Measurements from ENCODE around the gene EPHB1.

EPHB1 gene

DNA sequence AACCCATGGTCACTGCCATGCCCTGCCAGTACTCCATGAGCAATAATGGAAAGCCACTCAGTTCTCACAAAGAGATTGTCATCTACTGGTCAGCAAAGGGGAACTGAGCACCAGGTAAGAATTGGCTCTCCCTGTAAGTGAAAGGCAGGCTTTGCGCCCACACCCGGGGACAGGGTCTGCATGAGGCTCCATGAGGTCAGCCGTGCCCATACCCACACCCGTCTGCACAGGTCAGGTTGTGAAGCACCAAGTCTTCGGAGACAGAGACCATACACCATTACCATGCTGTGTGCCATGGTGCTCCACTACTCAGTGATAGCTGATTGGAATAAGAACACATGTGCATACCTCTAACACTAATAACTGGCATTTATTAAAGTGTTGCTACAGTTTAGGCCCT, 322.9 kb downstream of the EPHB1 start:
- no peak overlapping the region for H3K4me3 ChIP-seq (ENCODE audit: low read length in 2 of 2)
- no CpG with 5 or more reads among the region's 5 CpGs for WGBS, 2 donors (ENCODE audit: extremely low coverage in 2 of 2, insufficient read length in 2 of 2, insufficient replicate concordance in 1 of 2)
- no peak overlapping the region for H3K4ac ChIP-seq (ENCODE audit: low read length)

DNA sequence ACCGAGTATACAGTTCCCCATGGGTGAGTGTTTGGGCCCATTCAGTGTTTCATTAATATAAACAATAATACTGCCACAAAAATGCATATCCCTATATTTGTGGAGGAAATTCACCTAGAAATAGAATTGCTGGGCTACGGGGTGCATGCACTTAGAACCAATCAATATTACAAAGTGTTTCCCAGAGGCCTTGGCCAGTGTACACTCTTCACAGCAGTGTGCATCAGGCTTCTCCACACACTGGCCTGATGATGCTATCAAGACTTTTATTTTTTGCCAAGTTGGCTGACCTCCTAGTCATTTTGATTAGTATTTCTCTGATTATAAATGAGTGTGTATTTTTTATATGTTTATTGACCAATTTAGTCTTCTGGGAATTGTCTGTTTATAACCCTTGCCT, 323.7 kb downstream of the EPHB1 start:
- no peak overlapping the region for H3K27ac ChIP-seq (replicated peaks; ENCODE audit: low read length)
- no peaks in the 10 kb centered on the region for H3K27me3 ChIP-seq (ENCODE audit: control insufficient read depth in 3 of 3, insufficient read depth in 3 of 3, low read depth in 1 of 3, low read length in 3 of 3)
- H2BK12ac ChIP-seq (ENCODE audit: low read length) = no peak overlapping the region
- H3K79me1 ChIP-seq (ENCODE audit: low read depth, low read length) = no peaks in the 10 kb centered on the region
- H3K4me2 ChIP-seq (ENCODE audit: insufficient read depth, low read length, poor library complexity, severe bottlenecking) = no peak overlapping the region
- no peak overlapping the region for H3K14ac ChIP-seq (ENCODE audit: low read length)
- H3K4ac ChIP-seq (ENCODE audit: low read length) = no peak overlapping the region
- no CpG with 5 or more reads among the region's 2 CpGs for WGBS, 2 donors (ENCODE audit: extremely low coverage in 2 of 2, insufficient read length in 2 of 2, insufficient replicate concordance in 1 of 2)
- no peak overlapping the region for H2AK5ac ChIP-seq (ENCODE audit: low read depth, low read length)
- H2BK5ac ChIP-seq (ENCODE audit: low read length) = no peak overlapping the region
- H3K36me3 ChIP-seq (replicated peaks in 1 of 2; ENCODE audit: control insufficient read depth in 2 of 2, insufficient read depth in 2 of 2, low read length in 2 of 2) = no peaks in the 10 kb centered on the region
- no peak overlapping the region for H2AFZ ChIP-seq (ENCODE audit: low read length)
- no peaks in the 10 kb centered on the region for H3K9me3 ChIP-seq (replicated peaks in 1 of 2; ENCODE audit: control insufficient read depth in 2 of 2, insufficient read depth in 1 of 2, low read depth in 1 of 2, low read length in 2 of 2)
- no peaks in the 10 kb centered on the region for H3K4me1 ChIP-seq (ENCODE audit: control insufficient read depth in 2 of 2, insufficient read depth in 1 of 2, low read depth in 1 of 2, low read length in 2 of 2)
- no peak overlapping the region for H3K4me3 ChIP-seq (ENCODE audit: low read length in 2 of 2)
- no peak overlapping the region for H3K18ac ChIP-seq (ENCODE audit: low read length)
- H2BK120ac ChIP-seq (ENCODE audit: low read depth, low read length) = no peak overlapping the region
- no peak for DNase-seq (ENCODE audit: low spot score)
- no peak overlapping the region for H4K8ac ChIP-seq (ENCODE audit: low read depth, low read length)
- no peak overlapping the region for H4K91ac ChIP-seq (ENCODE audit: low read depth, low read length, poor library complexity)
- H3K9ac ChIP-seq (ENCODE audit: low read depth, low read length, poor library complexity) = no peak overlapping the region
- H2BK15ac ChIP-seq (ENCODE audit: low read length) = no peak overlapping the region
- H3K23ac ChIP-seq (ENCODE audit: low read depth, low read length, poor library complexity) = no peak overlapping the region

More for the DNA sequence above, 322.9 kb downstream of the EPHB1 start:
- H3K79me1 ChIP-seq (ENCODE audit: low read depth, low read length) = no peaks in the 10 kb centered on the region
- no peak overlapping the region for H2BK120ac ChIP-seq (ENCODE audit: low read depth, low read length)
- H2AFZ ChIP-seq (ENCODE audit: low read length) = no peak overlapping the region
- no peak overlapping the region for H2BK15ac ChIP-seq (ENCODE audit: low read length)
- H4K8ac ChIP-seq (ENCODE audit: low read depth, low read length) = no peak overlapping the region
- no peak overlapping the region for H2BK12ac ChIP-seq (ENCODE audit: low read length)
- H2BK5ac ChIP-seq (ENCODE audit: low read length) = no peak overlapping the region
- H3K4me2 ChIP-seq (ENCODE audit: insufficient read depth, low read length, poor library complexity, severe bottlenecking) = no peak overlapping the region
- no peaks in the 10 kb centered on the region for H3K27me3 ChIP-seq (ENCODE audit: control insufficient read depth in 3 of 3, insufficient read depth in 3 of 3, low read depth in 1 of 3, low read length in 3 of 3)
- H3K9ac ChIP-seq (ENCODE audit: low read depth, low read length, poor library complexity) = no peak overlapping the region
- H3K18ac ChIP-seq (ENCODE audit: low read length) = no peak overlapping the region
- H3K4me1 ChIP-seq (ENCODE audit: control insufficient read depth in 2 of 2, insufficient read depth in 1 of 2, low read depth in 1 of 2, low read length in 2 of 2) = no peaks in the 10 kb centered on the region
- no peak overlapping the region for H3K23ac ChIP-seq (ENCODE audit: low read depth, low read length, poor library complexity)
- no peaks in the 10 kb centered on the region for H3K9me3 ChIP-seq (replicated peaks in 1 of 2; ENCODE audit: control insufficient read depth in 2 of 2, insufficient read depth in 1 of 2, low read depth in 1 of 2, low read length in 2 of 2)
- H3K36me3 ChIP-seq (replicated peaks in 1 of 2; ENCODE audit: control insufficient read depth in 2 of 2, insufficient read depth in 2 of 2, low read length in 2 of 2) = no peaks in the 10 kb centered on the region
- H2AK5ac ChIP-seq (ENCODE audit: low read depth, low read length) = no peak overlapping the region
- H3K27ac ChIP-seq (replicated peaks; ENCODE audit: low read length) = no peak overlapping the region
- H4K91ac ChIP-seq (ENCODE audit: low read depth, low read length, poor library complexity) = no peak overlapping the region
- no peak for DNase-seq (ENCODE audit: low spot score)
- H3K14ac ChIP-seq (ENCODE audit: low read length) = no peak overlapping the region

GRCh38 chr3:135125171-135125801, 330.2 kb downstream of the EPHB1 start:
- H2BK15ac ChIP-seq (ENCODE audit: low read length) = no peak overlapping the region
- WGBS, 2 donors (ENCODE audit: extremely low coverage in 2 of 2, insufficient read length in 2 of 2, insufficient replicate concordance in 1 of 2) = no CpG with 5 or more reads among the region's 2 CpGs
- no peak overlapping the region for H4K8ac ChIP-seq (ENCODE audit: low read depth, low read length)
- no peak overlapping the region for H2AK5ac ChIP-seq (ENCODE audit: low read depth, low read length)
- no peak overlapping the region for H2BK12ac ChIP-seq (ENCODE audit: low read length)
- no peak overlapping the region for H3K9ac ChIP-seq (ENCODE audit: low read depth, low read length, poor library complexity)
- DNase-seq (ENCODE audit: low spot score) = peak; percentile 63
- no peak overlapping the region for H3K4me3 ChIP-seq (ENCODE audit: low read length in 2 of 2)
- H3K18ac ChIP-seq (ENCODE audit: low read length) = no peak overlapping the region
- H2AFZ ChIP-seq (ENCODE audit: low read length) = no peak overlapping the region
- H3K9me3 ChIP-seq (replicated peaks in 1 of 2; ENCODE audit: control insufficient read depth in 2 of 2, insufficient read depth in 1 of 2, low read depth in 1 of 2, low read length in 2 of 2) = no peaks in the 10 kb centered on the region
- H2BK5ac ChIP-seq (ENCODE audit: low read length) = no peak overlapping the region
- H3K4me1 ChIP-seq (ENCODE audit: control insufficient read depth in 2 of 2, insufficient read depth in 1 of 2, low read depth in 1 of 2, low read length in 2 of 2) = no peaks in the 10 kb centered on the region
- no peak overlapping the region for H2BK120ac ChIP-seq (ENCODE audit: low read depth, low read length)
- no peak overlapping the region for H3K14ac ChIP-seq (ENCODE audit: low read length)
- no peak overlapping the region for H3K4ac ChIP-seq (ENCODE audit: low read length)
- no peak overlapping the region for H3K27ac ChIP-seq (replicated peaks; ENCODE audit: low read length)
- no peaks in the 10 kb centered on the region for H3K36me3 ChIP-seq (replicated peaks in 1 of 2; ENCODE audit: control insufficient read depth in 2 of 2, insufficient read depth in 2 of 2, low read length in 2 of 2)
- no peak overlapping the region for H3K4me2 ChIP-seq (ENCODE audit: insufficient read depth, low read length, poor library complexity, severe bottlenecking)
- H3K23ac ChIP-seq (ENCODE audit: low read depth, low read length, poor library complexity) = no peak overlapping the region
- no peaks in the 10 kb centered on the region for H3K79me1 ChIP-seq (ENCODE audit: low read depth, low read length)
- no peaks in the 10 kb centered on the region for H3K27me3 ChIP-seq (ENCODE audit: control insufficient read depth in 3 of 3, insufficient read depth in 3 of 3, low read depth in 1 of 3, low read length in 3 of 3)
- H4K91ac ChIP-seq (ENCODE audit: low read depth, low read length, poor library complexity) = no peak overlapping the region

DNA sequence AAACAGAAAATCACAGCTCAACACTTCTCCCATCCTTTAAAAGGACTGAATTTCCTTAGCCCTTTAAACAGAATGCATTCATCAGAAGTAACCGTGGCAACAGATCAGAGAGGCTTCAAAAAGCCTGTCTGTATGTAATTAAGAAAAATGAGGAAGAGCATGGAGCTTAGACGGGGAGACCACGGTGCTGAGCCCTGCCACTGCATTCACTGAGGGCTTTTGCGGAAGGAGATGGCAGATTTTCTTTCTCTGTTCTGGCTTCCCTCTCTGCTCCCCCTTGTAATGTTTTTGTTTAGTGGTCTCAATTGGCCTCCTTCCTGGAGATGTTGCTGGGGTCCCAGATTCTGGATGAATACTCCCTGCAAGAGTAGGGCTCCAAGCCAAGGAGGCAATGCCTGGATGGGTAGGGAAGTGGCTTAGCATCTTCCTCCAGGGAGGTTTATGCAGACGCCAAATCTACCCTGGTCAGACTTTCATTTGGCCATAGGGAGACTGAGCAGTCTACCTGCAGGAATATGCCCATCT, 332.9 kb downstream of the EPHB1 start:
- no CpG with 5 or more reads among the region's 5 CpGs for WGBS, 2 donors (ENCODE audit: extremely low coverage in 2 of 2, insufficient read length in 2 of 2, insufficient replicate concordance in 1 of 2)
- Histone ChIP-seq H3K18ac (ENCODE audit: low read length) (no peak overlapping the region), H2BK15ac (ENCODE audit: low read length) (no peak overlapping the region), H2BK12ac (ENCODE audit: low read length) (no peak overlapping the region), H2AK5ac (ENCODE audit: low read depth, low read length) (no peak overlapping the region), H3K4me3 (ENCODE audit: low read length in 2 of 2) (no peak overlapping the region), H3K27ac (replicated peaks; ENCODE audit: low read length) (no peak overlapping the region), H3K27me3 (ENCODE audit: control insufficient read depth in 3 of 3, insufficient read depth in 3 of 3, low read depth in 1 of 3, low read length in 3 of 3) (no peaks in the 10 kb centered on the region), H3K36me3 (replicated peaks in 1 of 2; ENCODE audit: control insufficient read depth in 2 of 2, insufficient read depth in 2 of 2, low read length in 2 of 2) (no peaks in the 10 kb centered on the region), H3K4me1 (ENCODE audit: control insufficient read depth in 2 of 2, insufficient read depth in 1 of 2, low read depth in 1 of 2, low read length in 2 of 2) (no peaks in the 10 kb centered on the region), H3K14ac (ENCODE audit: low read length) (no peak overlapping the region), H3K23ac (ENCODE audit: low read depth, low read length, poor library complexity) (no peak overlapping the region), H3K9me3 (replicated peaks in 1 of 2; ENCODE audit: control insufficient read depth in 2 of 2, insufficient read depth in 1 of 2, low read depth in 1 of 2, low read length in 2 of 2) (no peaks in the 10 kb centered on the region), H2AFZ (ENCODE audit: low read length) (no peak overlapping the region), H3K79me1 (ENCODE audit: low read depth, low read length) (no peaks in the 10 kb centered on the region), H2BK5ac (ENCODE audit: low read length) (no peak overlapping the region), H3K9ac (ENCODE audit: low read depth, low read length, poor library complexity) (no peak overlapping the region), H3K4ac (ENCODE audit: low read length) (no peak overlapping the region), H4K91ac (ENCODE audit: low read depth, low read length, poor library complexity) (no peak overlapping the region), H3K4me2 (ENCODE audit: insufficient read depth, low read length, poor library complexity, severe bottlenecking) (no peak overlapping the region), H2BK120ac (ENCODE audit: low read depth, low read length) (no peak overlapping the region), H4K8ac (ENCODE audit: low read depth, low read length) (no peak overlapping the region)
- DNase-seq (ENCODE audit: low spot score) = no peak
